HG02571 (cell line): ENCODE data around the gene H6PD.

Source experiments
- ATAC-seq: cut with Tn5 transposase; IDR thresholded peaks from one replicate; pipeline ENCODE4 v1.9.1; 2021; ENCODE audit warnings: mild to moderate bottlenecking, moderate library complexity; ENCODE audit not compliant: unreplicated experiment

The H6PD gene

GRCh38 chr1:9234223-9235095 is at the start of gene H6PD:
Gene H6PD (plus strand): TSS chr1:9234774. CDS start chr1:9244935, 10,161 bp downstream.
- ATAC-seq: peak; percentile 72

- ATAC-seq: no peak
Observed at GRCh38 chr1:9186082-9186859, 48.3 kb upstream of the H6PD start.

GRCh38 chr1:9187004-9187403 is 47.6 kb upstream of the H6PD start:
- ATAC-seq: no peak

- ATAC-seq: no peak
Observed at GRCh38 chr1:9190234-9190633, 44.3 kb upstream of the H6PD start.

- no peak for ATAC-seq
Observed at GRCh38 chr1:9191231-9191630, 43.3 kb upstream of the H6PD start.

GRCh38 chr1:9192578-9193232 is 41.9 kb upstream of the H6PD start:
- no peak for ATAC-seq

- no peak for ATAC-seq
Observed at GRCh38 chr1:9193233-9193625, 41.3 kb upstream of the H6PD start.

GRCh38 chr1:9194024-9194423 is 40.5 kb upstream of the H6PD start:
- ATAC-seq: no peak

- no peak for ATAC-seq
Observed at GRCh38 chr1:9195651-9196050, 38.9 kb upstream of the H6PD start.

- no peak for ATAC-seq
Observed at GRCh38 chr1:9196129-9197040, 38.2 kb upstream of the H6PD start.

- ATAC-seq: no peak
Observed at GRCh38 chr1:9197186-9198099, 37.1 kb upstream of the H6PD start.

GRCh38 chr1:9198538-9199361 is 35.8 kb upstream of the H6PD start:
- no peak for ATAC-seq

GRCh38 chr1:9200441-9200840 is 34.1 kb upstream of the H6PD start:
- ATAC-seq: no peak

GRCh38 chr1:9201401-9202239 is 33.0 kb upstream of the H6PD start:
- no peak for ATAC-seq

- ATAC-seq: no peak
Observed at GRCh38 chr1:9202240-9202870, 32.2 kb upstream of the H6PD start.

GRCh38 chr1:9203511-9203982 is 31.0 kb upstream of the H6PD start:
- no peak for ATAC-seq

GRCh38 chr1:9204156-9204720 is 30.3 kb upstream of the H6PD start:
- ATAC-seq: no peak
